HepG2 (cell line): Measurements from ENCODE around the gene BTBD3. TPM values are rescaled to one million over a fixed set of nuclear protein-coding genes. Genes with fewer than 3 reads are reported as not detected.

Experiments used
- ATF7 ChIP-seq, 2 experiments: fragments of 450-650 bp in 1 of 2; sonication (generic) in 1 of 2; formaldehyde crosslinking in 1 of 2; IDR thresholded peaks; 2 replicates each; pipeline versions ENCODE4 v1.4.0 to v1.6.1; 2016 to 2020; ENCODE audit warnings: antibody characterized with exemption in 1 of 2, mild to moderate bottlenecking in 1 of 2, missing genetic modification reagents in 1 of 2
- ISX ChIP-seq: sonication (generic); formaldehyde crosslinking; conservative IDR thresholded peaks from 2 replicates; pipeline ENCODE4 v1.5.0; 2020; ENCODE audit warnings: missing genetic modification reagents
- KDM3A ChIP-seq: IDR thresholded peaks from 2 replicates; pipeline ENCODE4 v1.6.1; 2018; ENCODE audit warnings: low read depth, missing compliant biosample characterization
- MLXIP ChIP-seq: sonication (generic); formaldehyde crosslinking; IDR thresholded peaks from 2 replicates; pipeline ENCODE4 v1.9.0; 2021; ENCODE audit warnings: missing genetic modification reagents, borderline replicate concordance
- MTA3 ChIP-seq: sonication (generic); formaldehyde crosslinking; IDR thresholded peaks from 2 replicates; pipeline ENCODE4 v1.4.0; 2020; ENCODE audit warnings: missing genetic modification reagents
- NKX3-1 ChIP-seq: sonication (generic); formaldehyde crosslinking; IDR thresholded peaks from 2 replicates; pipeline ENCODE4 v1.5.0; 2020; ENCODE audit warnings: missing genetic modification reagents
- SKI ChIP-seq: fragments of 450-650 bp; IDR thresholded peaks from one replicate; pipeline ENCODE4 v1.6.1; 2018; ENCODE audit warnings: mild to moderate bottlenecking; ENCODE audit not compliant: partially characterized antibody
- SRSF9 ChIP-seq: fragments of 200-400 bp; formaldehyde crosslinking; IDR thresholded peaks from 2 replicates; pipeline ENCODE4 v1.6.1; 2018; ENCODE audit warnings: borderline replicate concordance, mild to moderate bottlenecking, low read depth, low read length; ENCODE audit not compliant: insufficient read depth, poor library complexity, severe bottlenecking
- SYNCRIP ChIP-seq: fragments of 200-400 bp; formaldehyde crosslinking; IDR thresholded peaks from 2 replicates; pipeline ENCODE4 v1.6.1; 2018; ENCODE audit warnings: mild to moderate bottlenecking, low read depth, low read length; ENCODE audit not compliant: insufficient read depth
- TARDBP ChIP-seq: sonication (generic); formaldehyde crosslinking; IDR thresholded peaks from 2 replicates; pipeline ENCODE4 v1.8.0; 2022; ENCODE audit warnings: mild to moderate bottlenecking, missing genetic modification reagents
- ZFAT ChIP-seq: sonication (generic); formaldehyde crosslinking; conservative IDR thresholded peaks from 2 replicates; pipeline ENCODE4 v1.8.1; 2023; ENCODE audit warnings: missing genetic modification reagents, inconsistent platforms
- ZKSCAN8 ChIP-seq: IDR thresholded peaks from 2 replicates; pipeline ENCODE4 v1.6.1; 2016; ENCODE audit warnings: borderline replicate concordance, missing genetic modification reagents, missing compliant biosample characterization
- ZSCAN20 ChIP-seq: sonication (generic); formaldehyde crosslinking; IDR thresholded peaks from 2 replicates; pipeline ENCODE4 v1.4.0; 2020; ENCODE audit warnings: missing genetic modification reagents, mild to moderate bottlenecking, borderline replicate concordance
- polyA plus RNA-seq, 8 experiments: library from polyadenylated mRNA; depleted of rRNA in 3 of 8; stranded (reverse) in 7 of 8; unstranded in 1 of 8; fragments of >200 nt; fragmentation: Illumina TruSeq in 4 of 8; extraction: Trizol in 4 of 8; gene quantifications; 2 replicates each; pipeline versions ENCODE4 v1.2.1 to v1.2.3, GENCODE V29; 2011 to 2016; ENCODE audit warnings: low read depth in 4 of 8, missing spikeins in 1 of 8, mixed read lengths in 1 of 8; ENCODE audit not compliant: insufficient read depth in 1 of 8
- total RNA-seq, 5 experiments: library from RNA; depleted of rRNA; stranded (reverse); fragments of >200 nt; fragmentation: Illumina TruSeq; extraction: Trizol; gene quantifications; 2 replicates each; pipeline ENCODE4 v1.2.3, GENCODE V29; 2016; ENCODE audit warnings: low read depth in 1 of 5
- TF ChIP-seq, protein P1 (sequence below): sonication (generic); formaldehyde crosslinking; conservative IDR thresholded peaks from 2 replicates; pipeline ENCODE4 v1.4.0; 2020; ENCODE audit warnings: missing genetic modification reagents
- TF ChIP-seq, protein P2 (sequence below): sonication (generic); formaldehyde crosslinking; IDR thresholded peaks from 2 replicates; pipeline ENCODE4 v1.4.0; 2020; ENCODE audit warnings: missing genetic modification reagents, low read depth, mild to moderate bottlenecking, borderline replicate concordance

BTBD3 gene
- total and polyA plus RNA-seq, 2 of the 13 experiments (the other 11 are each of a cell fraction or from before 2014, with no cell fraction given), result 32.2 to 41.8 TPM

- TF ChIP-seq, protein P1, sequence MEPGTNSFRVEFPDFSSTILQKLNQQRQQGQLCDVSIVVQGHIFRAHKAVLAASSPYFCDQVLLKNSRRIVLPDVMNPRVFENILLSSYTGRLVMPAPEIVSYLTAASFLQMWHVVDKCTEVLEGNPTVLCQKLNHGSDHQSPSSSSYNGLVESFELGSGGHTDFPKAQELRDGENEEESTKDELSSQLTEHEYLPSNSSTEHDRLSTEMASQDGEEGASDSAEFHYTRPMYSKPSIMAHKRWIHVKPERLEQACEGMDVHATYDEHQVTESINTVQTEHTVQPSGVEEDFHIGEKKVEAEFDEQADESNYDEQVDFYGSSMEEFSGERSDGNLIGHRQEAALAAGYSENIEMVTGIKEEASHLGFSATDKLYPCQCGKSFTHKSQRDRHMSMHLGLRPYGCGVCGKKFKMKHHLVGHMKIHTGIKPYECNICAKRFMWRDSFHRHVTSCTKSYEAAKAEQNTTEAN (CRISPR knock-in tag), result no peak
- no peak; the same call in 1 of the 2 replicates for TF ChIP-seq ZFAT (CRISPR knock-in tag)
- TF ChIP-seq ZKSCAN8, result no peak
- peak; percentile 83 for TF ChIP-seq ZSCAN20
- no peak for TF ChIP-seq TARDBP (CRISPR knock-in tag)
- no peak for TF ChIP-seq SYNCRIP
- no peak for TF ChIP-seq SRSF9
- TF ChIP-seq, protein P2, sequence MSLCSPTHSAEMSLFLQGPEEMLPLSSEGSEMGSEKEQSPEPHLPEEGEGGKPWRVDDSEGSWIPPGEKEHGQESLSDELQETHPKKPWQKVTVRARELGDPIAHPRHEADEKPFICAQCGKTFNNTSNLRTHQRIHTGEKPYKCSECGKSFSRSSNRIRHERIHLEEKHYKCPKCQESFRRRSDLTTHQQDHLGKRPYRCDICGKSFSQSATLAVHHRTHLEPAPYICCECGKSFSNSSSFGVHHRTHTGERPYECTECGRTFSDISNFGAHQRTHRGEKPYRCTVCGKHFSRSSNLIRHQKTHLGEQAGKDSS (CRISPR knock-in tag), result no peak
- peak; percentile 72 for TF ChIP-seq MLXIP (CRISPR knock-in tag)
- TF ChIP-seq KDM3A, result no peak
- no peak for TF ChIP-seq ATF7 (IDR thresholded peaks at IDR 0.05)
- no peak for TF ChIP-seq ATF7 (CRISPR knock-in tag; IDR thresholded peaks at IDR 0.05)
- TF ChIP-seq NKX3-1 (CRISPR knock-in tag), result 0 out of 2 replicates have a peak, but pooled peaks have one; percentile 40
- TF ChIP-seq SKI, result no peak
- TF ChIP-seq MTA3 (CRISPR knock-in tag), result no peak
- TF ChIP-seq ISX, result peak; percentile 58; the same call in 1 of the 2 replicates
These were observed 25.7 kb upstream of the BTBD3 start (continued) for GRCh38 chr20:11891776-11892545.
